ENCODE data around the gene KEL.

KEL gene

GRCh38 chr7:142930126-142930730, 31.9 kb downstream of the KEL start:
- H3K9me3 ChIP-seq (ENCODE audit: insufficient read depth, low read length): no peaks in the 10 kb centered on the region
- no peaks in the 10 kb centered on the region for H3F3A ChIP-seq (ENCODE audit: insufficient read depth)
- H3K4me2 ChIP-seq (ENCODE audit: low read depth, low read length, poor library complexity, severe bottlenecking): no peak overlapping the region
- H3K36me3 ChIP-seq (ENCODE audit: low read length): no peaks in the 10 kb centered on the region
- H2AFZ ChIP-seq (ENCODE audit: low read depth, low read length, severe bottlenecking): no peak overlapping the region
- no peaks in the 10 kb centered on the region for H3K9me2 ChIP-seq (replicated peaks; ENCODE audit: insufficient read depth, low read length)
- no peak overlapping the region for H3K4me3 ChIP-seq (ENCODE audit: insufficient read depth, low read length, poor library complexity, severe bottlenecking)
- H3K79me2 ChIP-seq (ENCODE audit: insufficient read depth, low read length): no peaks in the 10 kb centered on the region
- no peak overlapping the region for H3K27ac ChIP-seq (ENCODE audit: low read depth, low read length)
- TF ChIP-seq EZH2phosphoT487 (conservative IDR thresholded peaks at IDR 0.05; ENCODE audit: low read length): no peak
- TF ChIP-seq CTCF (IDR thresholded peaks at IDR 0.05; ENCODE audit: insufficient read depth, low read length, poor library complexity, severe bottlenecking): no peak
- no peaks in the 10 kb centered on the region for H4K20me1 ChIP-seq (ENCODE audit: low read depth, low read length)
- H3K27me3 ChIP-seq (ENCODE audit: low read length): no peaks in the 10 kb centered on the region
- no peak overlapping the region for H3K9ac ChIP-seq (ENCODE audit: low read length)

- Histone ChIP-seq H2AFZ (ENCODE audit: low read depth, low read length, severe bottlenecking) (no peak overlapping the region), H3K4me3 (ENCODE audit: insufficient read depth, low read length, poor library complexity, severe bottlenecking) (no peak overlapping the region), H3K9me2 (replicated peaks; ENCODE audit: insufficient read depth, low read length) (no peaks in the 10 kb centered on the region), H3K4me2 (ENCODE audit: low read depth, low read length, poor library complexity, severe bottlenecking) (no peak overlapping the region), H3K27me3 (ENCODE audit: low read length) (no peaks in the 10 kb centered on the region), H3F3A (ENCODE audit: insufficient read depth) (no peaks in the 10 kb centered on the region), H3K36me3 (ENCODE audit: low read length) (no peaks in the 10 kb centered on the region), H3K9me3 (ENCODE audit: insufficient read depth, low read length) (no peaks in the 10 kb centered on the region), H4K20me1 (ENCODE audit: low read depth, low read length) (no peaks in the 10 kb centered on the region), H3K79me2 (ENCODE audit: insufficient read depth, low read length) (no peaks in the 10 kb centered on the region), H3K9ac (ENCODE audit: low read length) (no peak overlapping the region), H3K27ac (ENCODE audit: low read depth, low read length) (no peak overlapping the region)
- no peak for TF ChIP-seq EZH2phosphoT487 (conservative IDR thresholded peaks at IDR 0.05; ENCODE audit: low read length)
- TF ChIP-seq CTCF (IDR thresholded peaks at IDR 0.05; ENCODE audit: insufficient read depth, low read length, poor library complexity, severe bottlenecking): no peak
These were observed 34.2 kb downstream of the KEL start for GRCh38 chr7:142927949-142928348.

- Histone ChIP-seq H3F3A (ENCODE audit: insufficient read depth) (no peaks in the 10 kb centered on the region), H4K20me1 (ENCODE audit: low read depth, low read length) (no peaks in the 10 kb centered on the region), H2AFZ (ENCODE audit: low read depth, low read length, severe bottlenecking) (no peak overlapping the region), H3K9me3 (ENCODE audit: insufficient read depth, low read length) (no peaks in the 10 kb centered on the region), H3K36me3 (ENCODE audit: low read length) (no peaks in the 10 kb centered on the region), H3K9me2 (replicated peaks; ENCODE audit: insufficient read depth, low read length) (no peaks in the 10 kb centered on the region), H3K27me3 (ENCODE audit: low read length) (no peaks in the 10 kb centered on the region), H3K27ac (ENCODE audit: low read depth, low read length) (no peak overlapping the region), H3K79me2 (ENCODE audit: insufficient read depth, low read length) (no peaks in the 10 kb centered on the region), H3K4me3 (ENCODE audit: insufficient read depth, low read length, poor library complexity, severe bottlenecking) (no peak overlapping the region), H3K4me2 (ENCODE audit: low read depth, low read length, poor library complexity, severe bottlenecking) (no peak overlapping the region), H3K9ac (ENCODE audit: low read length) (no peak overlapping the region)
- TF ChIP-seq CTCF (IDR thresholded peaks at IDR 0.05; ENCODE audit: insufficient read depth, low read length, poor library complexity, severe bottlenecking) (no peak), EZH2phosphoT487 (conservative IDR thresholded peaks at IDR 0.05; ENCODE audit: low read length) (no peak)
These were observed 34.9 kb downstream of the KEL start for GRCh38 chr7:142927085-142927745.
